ENCODE data around the gene HS3ST6.
"Not testable (repeated sequence)": the region's sequence is repeated elsewhere in the genome, so short reads cannot be mapped to it uniquely, and the experiment has no call there.

HS3ST6 gene

DNA sequence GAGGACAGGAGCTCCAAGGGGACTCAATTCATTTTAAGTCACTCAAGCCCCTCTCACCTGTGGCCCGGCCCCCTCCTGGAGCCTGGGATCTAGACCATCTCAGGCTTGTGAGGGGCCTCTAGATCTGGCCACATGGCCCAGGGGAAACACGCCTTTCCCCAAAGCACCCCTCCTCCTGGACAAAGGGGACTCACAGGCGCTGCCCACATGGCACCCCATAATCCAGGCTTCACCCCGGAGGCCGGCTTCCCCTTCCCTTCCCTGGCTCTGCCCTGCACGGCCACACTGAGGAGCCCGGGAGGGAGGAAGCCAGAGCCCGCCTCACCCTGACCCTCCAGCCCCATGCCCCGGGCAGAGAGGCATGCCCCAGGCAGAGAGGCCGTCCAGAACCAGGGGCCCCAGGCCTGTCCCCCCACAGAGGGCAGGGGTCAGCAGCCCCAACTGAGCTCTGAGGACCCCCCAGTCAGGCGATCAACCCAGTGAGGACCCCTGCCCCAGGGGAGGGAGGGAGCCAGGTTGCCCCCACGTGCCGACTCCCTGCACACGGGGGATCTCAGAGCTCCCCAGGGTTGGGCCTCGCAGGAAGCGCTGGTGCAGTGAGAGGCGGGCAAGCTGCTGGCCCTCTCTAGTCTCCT, 10.9 kb downstream of the HS3ST6 start:
- no peak for DNase-seq (ENCODE audit: low spot score)

DNA sequence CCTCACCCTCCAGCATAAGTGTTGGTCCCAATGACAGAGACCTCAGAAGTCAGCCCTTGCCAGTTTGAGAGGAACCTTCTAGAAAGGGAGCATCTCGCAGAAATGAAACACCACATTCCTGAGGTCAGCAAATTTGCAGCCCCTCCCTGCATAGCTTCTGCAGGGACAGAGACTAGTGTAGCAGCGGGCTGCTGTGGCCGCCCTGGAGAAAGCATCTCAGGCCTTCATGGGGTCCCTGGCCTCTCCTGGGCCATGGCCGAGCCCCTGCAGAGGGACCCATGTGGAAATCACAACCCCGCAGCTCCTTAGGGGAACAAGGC, 11.4 kb downstream of the HS3ST6 start:
- DNase-seq (ENCODE audit: low spot score), result peak; percentile 70

- no peak for DNase-seq (ENCODE audit: low spot score)
Measured at GRCh38 chr16:1906055-1906845, 12.0 kb downstream of the HS3ST6 start.

GRCh38 chr16:1903845-1904840, 14.1 kb downstream of the HS3ST6 start:
- no peak for DNase-seq (ENCODE audit: low spot score)

GRCh38 chr16:1903220-1903574, 15.0 kb downstream of the HS3ST6 start:
- DNase-seq (ENCODE audit: low spot score), result no peak

DNA sequence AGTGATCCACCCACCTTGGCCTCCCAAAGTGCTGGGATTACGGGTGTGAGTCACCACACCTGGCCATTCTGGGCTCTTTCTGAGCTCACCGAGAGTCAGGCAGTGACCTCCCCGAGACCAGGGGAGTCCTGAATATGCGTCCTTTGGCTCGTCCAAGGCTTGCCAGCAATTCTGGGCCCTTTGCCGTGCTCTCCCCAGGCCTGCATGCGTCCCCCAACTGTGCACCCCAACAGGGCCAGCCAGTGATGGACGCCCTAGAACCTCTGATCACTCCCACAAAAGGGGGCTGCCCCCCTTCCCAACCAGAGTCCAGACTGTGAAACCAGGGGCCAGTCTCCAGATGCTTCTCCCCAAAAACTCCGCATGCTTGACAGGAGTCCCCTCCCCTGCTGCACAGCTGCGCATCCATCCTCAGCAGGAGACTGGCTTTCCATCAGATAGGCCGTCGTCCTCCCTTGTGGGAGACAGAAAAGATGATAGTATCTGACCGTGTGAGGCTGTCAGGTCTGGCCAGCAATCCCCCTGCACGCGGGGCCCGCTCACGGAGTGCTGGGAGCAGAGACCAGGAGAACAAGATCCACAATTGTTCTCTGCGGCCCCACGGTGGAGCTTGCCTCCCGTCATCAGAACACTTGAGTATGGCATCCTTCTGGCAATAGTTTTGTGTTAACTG, 15.5 kb downstream of the HS3ST6 start:
- DNase-seq (ENCODE audit: low spot score), result no peak

DNA sequence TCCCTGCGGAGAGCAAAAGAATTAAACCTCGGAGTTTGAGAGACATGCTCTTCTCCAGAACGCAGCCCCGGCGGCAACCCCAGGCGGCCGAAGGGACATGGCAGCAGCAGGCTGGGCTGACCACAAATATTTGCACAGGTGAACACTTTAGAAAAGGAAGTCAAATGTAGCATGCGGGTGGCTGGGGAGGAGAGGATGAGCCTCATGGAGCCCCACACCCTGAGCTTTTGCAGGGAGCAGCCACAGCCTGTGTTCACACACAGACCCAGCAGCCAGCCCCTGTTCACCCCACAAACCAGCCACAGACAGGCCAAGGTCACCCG, 17.8 kb downstream of the HS3ST6 start:
- DNase-seq (ENCODE audit: low spot score), result no peak

- DNase-seq (ENCODE audit: low spot score), result no peak
Measured at GRCh38 chr16:1899641-1900451, 18.4 kb downstream of the HS3ST6 start.

GRCh38 chr16:1897692-1898091, 20.5 kb downstream of the HS3ST6 start:
- not testable (repeated sequence) for DNase-seq (ENCODE audit: low spot score)

GRCh38 chr16:1895949-1896675, 22.1 kb downstream of the HS3ST6 start:
- DNase-seq (ENCODE audit: low spot score), result no peak

GRCh38 chr16:1895068-1895467, 23.1 kb downstream of the HS3ST6 start:
- no peak for DNase-seq (ENCODE audit: low spot score)

GRCh38 chr16:1890708-1891050, 27.5 kb downstream of the HS3ST6 start:
- no peak for DNase-seq (ENCODE audit: low spot score)

- DNase-seq (ENCODE audit: low spot score), result no peak
Measured at GRCh38 chr16:1890024-1890707, 28.0 kb downstream of the HS3ST6 start.

DNA sequence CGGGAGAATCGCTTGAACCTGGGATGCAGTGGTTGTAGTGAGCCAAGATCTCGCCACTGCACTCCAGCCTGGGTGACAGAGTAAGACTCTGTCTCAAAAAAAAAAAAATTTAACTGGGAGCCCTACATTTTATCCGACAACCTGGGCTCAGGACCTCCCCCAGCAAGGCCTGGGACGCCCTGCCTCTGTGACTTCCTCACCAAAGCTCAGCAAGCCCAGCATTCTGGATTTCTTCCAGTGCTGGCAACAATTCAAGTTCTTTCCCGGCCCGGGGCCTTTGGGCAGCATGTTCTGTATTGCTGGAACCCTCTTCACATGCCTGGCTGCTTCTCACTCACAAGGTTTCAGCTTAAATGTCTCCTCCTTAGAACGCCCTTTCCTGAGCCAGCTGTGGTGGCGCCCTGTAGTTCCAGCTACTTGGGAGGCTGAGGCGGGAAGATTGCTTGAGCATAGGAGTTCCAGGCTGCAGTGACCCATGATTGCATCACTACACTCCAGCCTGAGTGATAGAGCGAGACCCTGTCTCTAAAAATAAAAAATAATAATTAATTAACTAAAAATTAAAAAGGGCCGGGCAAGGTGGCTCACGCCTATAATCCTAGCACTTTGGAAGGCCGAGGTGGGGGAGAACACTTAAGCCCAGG, 30.4 kb downstream of the HS3ST6 start:
- DNase-seq (ENCODE audit: low spot score), result no peak

DNA sequence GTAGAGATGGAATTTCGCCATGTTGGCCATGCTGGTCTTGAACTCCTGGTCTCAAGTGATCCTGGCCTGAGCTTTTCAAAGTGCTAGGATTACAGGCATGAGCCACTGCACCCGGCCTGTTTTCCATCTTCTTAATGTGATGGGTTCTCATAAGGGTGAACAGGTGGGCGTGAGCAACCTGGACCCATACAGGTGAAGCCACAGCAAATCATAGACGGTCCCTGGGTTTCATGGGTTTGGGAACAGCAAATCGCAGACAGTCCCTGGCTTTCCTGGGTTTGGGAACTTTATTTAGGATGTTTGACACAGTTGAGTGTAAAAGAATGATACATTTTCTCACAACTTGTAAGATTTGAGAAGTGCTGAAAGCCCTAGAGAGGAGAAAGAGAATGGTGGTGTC, 33.3 kb downstream of the HS3ST6 start:
- DNase-seq (ENCODE audit: low spot score), result no peak

- no peak for DNase-seq (ENCODE audit: low spot score)
Measured at GRCh38 chr16:1884155-1884760, 34.0 kb downstream of the HS3ST6 start.

- DNase-seq (ENCODE audit: low spot score), result not testable (repeated sequence)
Measured at GRCh38 chr16:1881172-1881571, 37.0 kb downstream of the HS3ST6 start.

- DNase-seq (ENCODE audit: low spot score), result no peak
Measured at GRCh38 chr16:1879477-1879876, 38.7 kb downstream of the HS3ST6 start.

GRCh38 chr16:1878256-1878655, 40.0 kb downstream of the HS3ST6 start:
- DNase-seq (ENCODE audit: low spot score), result no peak

Measured in AG20443 (cell line).